OCI-M1 (cell line): ENCODE measurements around the gene BICD1.

Experiments used
- DNase-seq: peaks from one replicate; lab custom pipeline; 2025; lab: John Stamatoyannopoulos, UW

The BICD1 gene

GRCh38 chr12:32102234-32102633 lies 4.4 kb upstream of the BICD1 start:
- DNase-seq: no peak

- DNase-seq: no peak
Measured at GRCh38 chr12:32104572-32105355, 1.9 kb upstream of the BICD1 start.

GRCh38 chr12:32105986-32106516 lies 596 bp upstream of the BICD1 start:
- no peak for DNase-seq

- DNase-seq: peak; percentile 32
Measured at GRCh38 chr12:32107359-32108267, 966 bp downstream of the BICD1 start.

GRCh38 chr12:32108787-32109186 lies 2.1 kb downstream of the BICD1 start:
- DNase-seq: no peak

GRCh38 chr12:32110417-32110816 lies 3.8 kb downstream of the BICD1 start:
- DNase-seq: no peak

- DNase-seq: no peak
Measured at GRCh38 chr12:32110942-32111341, 4.3 kb downstream of the BICD1 start.

- peak; percentile 60 for DNase-seq
Measured at GRCh38 chr12:32115404-32116104, 8.9 kb downstream of the BICD1 start.

GRCh38 chr12:32116897-32117296 lies 10.2 kb downstream of the BICD1 start:
- no peak for DNase-seq

GRCh38 chr12:32117316-32117715 lies 10.7 kb downstream of the BICD1 start:
- no peak for DNase-seq

GRCh38 chr12:32118806-32119205 lies 12.2 kb downstream of the BICD1 start:
- DNase-seq: no peak

- DNase-seq: peak; percentile 52
Measured at GRCh38 chr12:32120419-32120818, 13.8 kb downstream of the BICD1 start.

- no peak for DNase-seq
Measured at GRCh38 chr12:32124637-32125036, 18.0 kb downstream of the BICD1 start.

- no peak for DNase-seq
Measured at GRCh38 chr12:32125455-32126084, 18.9 kb downstream of the BICD1 start.

GRCh38 chr12:32126720-32127119 lies 20.1 kb downstream of the BICD1 start:
- no peak for DNase-seq

GRCh38 chr12:32131666-32132065 lies 25.0 kb downstream of the BICD1 start:
- DNase-seq: no peak

GRCh38 chr12:32134101-32134888 lies 27.6 kb downstream of the BICD1 start:
- DNase-seq: peak; percentile 50

- no peak for DNase-seq
Measured at GRCh38 chr12:32135967-32136366, 29.3 kb downstream of the BICD1 start.

GRCh38 chr12:32136404-32136803 lies 29.8 kb downstream of the BICD1 start:
- DNase-seq: no peak

- no peak for DNase-seq
Measured at GRCh38 chr12:32139064-32139421, 32.4 kb downstream of the BICD1 start.

GRCh38 chr12:32140877-32141276 lies 34.2 kb downstream of the BICD1 start:
- DNase-seq: no peak
